ENCODE results near the gene TCF12.
A peak's percentile ranks its signal among the peaks of the same experiment; 100 is the strongest.

The TCF12 gene

DNA sequence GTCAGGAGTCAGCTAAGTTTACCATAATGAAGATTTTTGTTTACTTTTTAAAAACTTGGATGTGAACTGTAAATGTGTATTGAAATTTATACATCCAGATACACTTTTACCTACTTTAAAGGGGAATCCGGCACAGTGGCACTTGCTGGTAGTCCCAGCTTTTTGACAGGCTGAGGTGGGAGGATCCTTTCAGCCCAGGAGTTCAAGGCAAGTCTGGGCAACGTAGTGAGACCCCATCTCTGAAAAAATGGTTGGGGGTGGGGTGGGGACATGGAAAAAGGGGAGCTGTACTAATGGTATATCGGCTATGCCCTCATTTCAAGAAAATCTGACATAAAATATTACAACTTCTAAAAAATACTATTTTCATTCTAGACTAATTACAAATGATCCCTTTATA, 362.0 kb downstream of the TCF12 start:
- DNase-seq, result no peak

DNA sequence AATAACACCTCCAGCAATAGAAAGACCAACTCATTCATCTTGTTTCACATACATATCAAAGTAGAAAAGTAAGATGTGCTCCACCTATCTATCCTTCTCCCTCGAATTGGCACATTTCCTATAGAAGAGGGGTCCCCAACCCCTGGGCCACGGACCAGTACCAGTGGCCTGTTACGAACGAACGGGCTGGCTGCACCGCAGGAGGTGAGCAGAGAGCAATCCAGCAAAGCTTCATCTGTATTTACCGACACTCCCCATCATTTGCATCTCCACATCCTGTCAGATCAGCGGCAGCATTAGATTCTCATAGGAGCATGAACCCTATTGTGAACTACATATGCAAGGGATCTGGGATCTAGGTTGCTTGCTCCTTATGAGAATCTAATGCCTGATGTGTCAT, 362.9 kb downstream of the TCF12 start:
- no peak for DNase-seq

DNA sequence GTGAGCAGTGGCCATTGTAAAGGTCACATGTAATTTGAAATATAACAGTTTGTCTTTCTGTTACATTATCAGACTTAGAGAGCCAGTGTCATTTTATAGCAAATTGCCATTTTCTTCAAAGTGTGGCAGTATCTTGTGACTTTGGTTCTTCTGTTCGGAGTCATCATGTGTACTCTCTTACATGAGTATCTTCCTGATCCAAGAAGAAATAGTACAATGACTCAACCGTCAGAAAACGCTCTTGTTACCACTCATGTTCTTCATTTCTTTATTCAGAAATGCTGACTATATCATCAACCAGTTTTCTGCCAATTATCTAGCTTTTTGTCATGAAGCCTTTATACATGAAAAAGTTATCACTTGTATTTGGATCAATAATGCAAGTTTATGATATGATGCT, 364.2 kb downstream of the TCF12 start:
- no peak for DNase-seq

DNA sequence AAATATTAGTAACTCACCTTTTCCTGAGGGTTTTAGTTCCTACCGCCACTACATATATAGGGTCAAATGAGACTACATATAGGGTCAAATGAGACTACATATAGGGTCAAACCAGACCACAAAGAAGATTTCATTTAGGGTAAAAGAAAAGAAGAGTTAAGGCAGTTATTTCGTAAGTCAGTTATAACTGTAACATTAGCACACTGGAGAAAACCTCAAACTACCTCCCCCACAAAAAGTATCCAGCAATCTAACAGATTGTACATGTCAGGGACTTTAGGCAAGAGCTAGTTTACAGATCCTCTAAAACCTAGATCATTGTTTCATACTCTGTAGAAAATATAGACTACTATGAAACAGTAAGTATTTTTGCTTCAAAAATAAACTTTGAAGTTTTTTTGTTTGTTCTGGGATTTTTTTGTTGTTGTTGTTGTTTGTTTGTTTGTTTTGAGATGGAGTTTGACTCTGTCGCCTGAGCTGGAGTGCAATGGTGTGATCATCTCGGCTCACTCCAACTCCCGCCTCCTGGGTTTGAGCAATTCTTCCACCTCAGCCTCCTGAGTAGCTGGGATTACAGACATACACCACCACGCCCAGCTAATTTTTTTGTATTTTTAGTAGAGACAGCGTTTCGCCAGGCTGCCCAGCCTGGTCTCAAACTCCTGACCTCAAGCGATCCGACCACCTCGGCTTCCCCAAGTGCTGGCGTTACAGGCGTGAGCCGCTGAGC, 365.5 kb downstream of the TCF12 start:
- DNase-seq, result no peak

DNA sequence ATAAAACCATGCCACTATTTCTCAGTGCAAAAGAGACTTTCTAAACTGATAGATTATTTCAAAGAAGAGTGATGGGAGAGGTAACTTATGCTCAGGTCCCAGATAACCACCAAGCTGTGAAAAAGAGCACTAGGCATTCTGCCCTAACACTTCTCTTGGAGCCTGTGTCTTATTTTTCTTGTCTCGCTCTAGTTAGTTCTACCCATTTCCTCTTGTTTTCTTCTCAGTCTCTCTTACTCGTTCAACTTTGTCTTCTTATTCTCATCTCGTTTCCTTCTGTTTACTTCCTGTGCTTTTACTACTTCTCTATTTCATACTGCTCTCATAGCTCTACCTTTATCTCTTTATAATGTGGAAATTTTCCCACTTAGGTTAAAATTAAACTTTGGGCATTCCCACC, 366.1 kb downstream of the TCF12 start:
- no peak for DNase-seq

DNA sequence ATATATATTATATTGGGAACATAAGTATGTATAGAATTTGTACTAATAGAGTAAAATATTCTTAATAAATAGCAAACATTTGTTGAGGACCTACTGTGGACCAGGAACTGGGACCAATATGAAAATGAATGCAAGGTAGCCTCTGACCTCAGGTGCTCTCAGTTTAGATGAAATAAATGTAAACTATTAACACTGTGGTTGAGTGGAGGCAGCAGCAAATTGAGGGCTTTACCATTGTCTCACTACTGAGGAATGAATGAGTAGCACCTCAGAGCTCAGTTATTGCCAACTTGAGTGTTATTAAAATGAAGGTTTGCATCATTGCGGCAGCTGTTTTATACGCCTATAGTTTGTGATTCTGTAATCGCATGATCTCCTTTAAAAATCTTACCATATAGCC, 366.9 kb downstream of the TCF12 start:
- no peak for DNase-seq

DNA sequence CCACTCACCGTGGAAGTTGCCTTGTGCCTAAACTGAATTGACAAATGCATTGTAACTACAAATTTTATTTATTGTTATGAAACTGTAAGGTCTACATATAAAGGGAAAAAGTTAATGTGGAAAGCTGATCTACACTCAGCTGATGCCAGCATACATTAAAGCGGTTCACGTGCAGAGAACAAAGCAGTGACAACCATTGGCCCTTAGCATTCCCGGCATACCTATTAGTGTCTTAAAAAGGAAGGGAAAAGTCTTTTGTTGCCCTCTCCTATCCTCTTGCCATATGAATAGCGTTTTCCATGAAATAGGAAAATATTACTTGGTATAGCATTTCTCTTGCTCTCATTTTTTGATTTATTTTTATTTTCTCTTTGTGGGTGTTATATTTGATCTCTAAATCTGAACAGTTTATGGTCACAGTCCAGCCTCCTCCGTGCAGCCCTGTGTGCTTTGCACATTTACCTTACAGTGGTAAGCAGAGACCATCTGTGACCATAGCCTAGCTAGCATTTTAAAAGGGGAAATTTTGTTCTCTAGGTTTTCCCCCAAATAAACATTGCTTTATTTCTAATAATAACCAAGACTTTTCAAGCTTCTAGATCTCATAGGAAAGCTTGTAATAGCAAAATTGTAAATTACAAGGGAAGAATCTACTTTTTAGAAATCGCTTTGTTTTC, 368.1 kb downstream of the TCF12 start:
- DNase-seq, result no peak

DNA sequence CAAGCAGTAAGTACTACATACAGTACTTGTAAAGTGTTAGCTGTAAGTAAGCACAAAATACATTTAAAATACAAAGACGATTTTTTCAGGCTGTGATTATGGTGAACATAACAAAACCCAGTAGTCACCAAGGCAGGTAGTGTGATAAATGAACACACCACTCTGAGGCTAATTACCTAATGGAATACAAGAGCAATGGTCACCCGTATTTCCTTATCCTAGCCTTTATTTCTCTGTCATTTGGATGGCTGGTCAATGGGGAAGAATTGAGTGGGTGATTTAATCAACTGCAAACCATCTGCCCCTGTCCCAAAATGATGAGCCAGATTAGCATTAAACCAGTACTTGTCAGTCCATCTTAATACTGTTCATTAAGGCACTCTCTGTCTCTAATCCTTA, 368.7 kb downstream of the TCF12 start:
- no peak for DNase-seq

DNA sequence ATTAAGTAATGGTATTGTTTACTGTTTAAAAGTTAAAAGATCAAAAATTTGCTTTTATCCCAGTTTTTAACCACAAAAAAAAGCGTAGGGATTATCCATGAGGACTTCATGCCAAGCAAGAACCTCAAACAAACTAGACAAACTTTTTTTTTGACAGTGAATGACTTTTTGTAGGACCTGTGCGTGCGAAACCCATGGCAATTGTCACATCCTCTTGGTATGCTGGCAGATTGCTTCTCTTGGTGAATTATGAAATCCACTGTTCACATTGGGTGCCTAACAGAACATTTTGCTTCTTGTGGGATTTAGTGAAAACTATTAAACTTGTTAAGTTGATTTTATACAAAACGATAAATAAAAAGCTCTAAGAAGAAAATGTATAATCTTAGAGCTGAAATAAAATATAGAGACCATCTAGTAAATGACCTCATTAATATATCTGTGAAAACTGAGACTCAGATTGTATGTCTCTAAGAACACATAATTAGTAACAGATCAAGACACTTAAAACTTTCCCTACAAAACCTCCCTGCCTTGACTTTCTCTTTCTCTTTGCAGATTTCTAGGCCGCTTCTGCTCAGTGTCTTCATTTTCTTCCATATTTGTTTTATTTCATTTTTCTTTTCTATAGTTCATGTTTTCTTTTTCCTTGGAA, 370.6 kb downstream of the TCF12 start:
- no peak for DNase-seq

DNA sequence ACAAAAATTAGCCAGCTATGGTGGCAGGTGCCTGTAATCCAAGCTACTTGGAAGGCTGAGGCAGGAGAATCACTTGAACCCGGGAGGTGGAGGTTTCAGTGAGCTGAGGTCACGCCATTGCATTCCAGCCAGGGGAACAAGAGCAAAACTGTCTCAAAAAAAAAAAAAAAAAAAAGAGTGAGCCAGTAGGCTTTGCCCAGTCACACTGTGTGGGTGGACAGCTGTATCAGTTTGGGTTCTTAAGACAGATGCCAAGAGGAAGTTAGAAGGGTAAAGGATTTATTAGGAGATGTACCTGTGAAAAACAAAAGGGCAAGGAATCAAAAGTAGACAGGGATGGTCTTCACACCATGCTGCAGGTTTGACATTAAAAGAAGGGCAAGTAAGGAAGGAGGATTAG, 371.7 kb downstream of the TCF12 start:
- DNase-seq, result no peak

DNA sequence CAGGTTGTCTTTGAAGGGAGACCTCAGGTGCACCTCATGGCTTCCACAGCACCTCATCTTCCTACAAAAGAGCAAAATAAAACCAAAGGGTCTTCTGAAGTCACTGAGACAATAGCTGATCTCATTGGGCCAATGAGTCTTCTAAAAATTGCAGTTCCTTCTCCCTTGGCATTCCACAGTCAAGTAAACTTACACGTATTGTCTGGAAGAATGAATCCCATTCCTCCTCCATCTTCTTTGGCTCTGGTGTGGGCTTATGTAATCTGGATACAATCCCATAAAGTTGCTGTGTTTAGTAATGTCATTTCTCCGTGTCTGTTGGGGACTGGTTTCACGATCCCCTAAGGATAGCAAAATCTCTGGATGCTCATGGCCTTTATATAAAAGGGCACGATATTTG, 372.4 kb downstream of the TCF12 start:
- DNase-seq, result no peak

DNA sequence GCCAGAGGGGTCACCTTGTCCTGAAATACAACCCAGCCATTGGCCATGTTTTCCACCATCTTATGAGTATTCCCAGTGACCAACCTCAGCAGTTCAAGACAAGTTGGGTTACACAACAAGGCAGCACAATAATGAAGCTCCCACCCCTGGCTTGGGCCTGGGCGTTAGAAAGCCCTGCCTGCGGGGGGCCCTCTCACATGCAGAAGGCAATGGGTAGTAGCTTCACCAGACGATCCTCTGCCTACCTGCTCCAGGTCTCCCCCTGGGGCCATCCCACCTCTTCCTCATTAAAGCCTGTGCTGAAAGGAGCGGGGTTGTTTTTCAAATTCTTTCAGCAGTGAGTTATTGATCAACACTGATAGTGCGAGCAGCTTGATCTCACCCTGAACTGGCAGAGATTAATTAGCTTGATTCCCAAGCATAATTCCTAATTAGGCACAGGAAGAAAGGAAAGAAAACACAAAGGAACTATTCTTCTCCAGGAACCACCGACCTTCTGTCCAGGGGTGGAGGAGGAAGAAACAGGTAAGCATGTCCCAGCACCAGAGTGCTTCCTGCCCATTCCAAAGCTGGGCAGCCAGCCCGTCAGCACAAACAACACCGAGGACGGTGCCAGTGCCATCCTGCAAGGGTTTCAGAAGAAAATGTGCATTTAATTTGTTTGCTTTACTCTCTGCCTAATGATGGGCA, 378.2 kb downstream of the TCF12 start:
- no peak for DNase-seq

DNA sequence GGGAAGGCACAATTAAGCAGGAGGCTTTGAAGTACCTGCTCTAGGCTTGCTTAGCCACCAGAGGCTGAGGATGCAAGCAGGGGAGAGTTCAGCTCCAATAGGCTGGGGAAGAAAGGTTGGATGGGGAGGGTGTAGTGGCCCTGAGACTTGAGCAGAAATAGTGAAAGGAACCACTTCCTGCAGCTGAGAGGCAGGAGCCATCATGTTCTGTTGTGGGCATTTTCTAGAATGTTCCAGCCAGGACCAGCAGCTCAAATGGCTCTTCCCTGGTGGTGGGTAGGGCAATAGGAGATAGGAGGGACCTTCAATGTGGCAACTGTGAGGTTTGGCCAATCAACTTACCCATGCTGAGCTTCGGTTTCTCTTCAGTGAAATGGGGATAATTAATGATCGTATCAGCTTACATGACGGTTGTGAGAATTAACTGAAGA, 378.7 kb downstream of the TCF12 start:
- DNase-seq, result no peak

DNA sequence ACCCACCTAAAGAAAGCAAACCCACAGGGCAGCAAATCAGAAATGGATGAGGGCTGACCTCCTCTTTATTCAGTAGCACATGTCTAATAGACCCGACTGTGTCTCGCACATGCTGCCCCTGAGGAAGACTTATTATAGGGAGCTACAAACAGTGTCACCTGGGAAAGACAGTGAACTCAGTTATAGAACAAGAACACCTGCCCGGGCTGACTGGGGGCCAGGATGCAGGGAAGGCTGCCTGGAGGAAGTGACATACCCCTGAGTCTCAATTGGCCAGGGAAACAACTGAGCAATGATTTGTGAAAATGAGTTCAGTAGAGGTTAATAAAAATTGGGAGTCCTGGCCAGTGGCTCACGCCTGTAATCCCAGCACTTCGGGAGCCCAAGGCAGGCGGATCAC, 379.2 kb downstream of the TCF12 start:
- no peak for DNase-seq

DNA sequence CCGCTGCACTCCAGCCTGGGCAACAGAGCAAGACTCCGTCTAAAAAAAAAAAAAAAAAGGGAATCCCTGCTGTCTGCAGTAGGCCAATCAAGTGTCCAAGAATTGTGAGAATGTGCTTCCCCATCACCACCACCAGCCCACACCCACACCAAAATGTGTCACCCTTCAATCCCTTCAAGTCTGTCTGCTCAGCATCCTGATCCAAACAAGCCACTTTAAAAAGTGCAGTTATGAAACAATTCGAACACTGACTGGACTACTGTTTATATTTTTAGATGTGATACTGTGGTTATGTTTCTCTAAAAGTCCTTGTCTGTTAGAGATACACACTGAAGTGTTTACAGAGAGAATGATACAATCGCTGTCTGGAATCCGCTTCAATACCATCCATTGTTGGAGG, 379.8 kb downstream of the TCF12 start:
- DNase-seq, result no peak

DNA sequence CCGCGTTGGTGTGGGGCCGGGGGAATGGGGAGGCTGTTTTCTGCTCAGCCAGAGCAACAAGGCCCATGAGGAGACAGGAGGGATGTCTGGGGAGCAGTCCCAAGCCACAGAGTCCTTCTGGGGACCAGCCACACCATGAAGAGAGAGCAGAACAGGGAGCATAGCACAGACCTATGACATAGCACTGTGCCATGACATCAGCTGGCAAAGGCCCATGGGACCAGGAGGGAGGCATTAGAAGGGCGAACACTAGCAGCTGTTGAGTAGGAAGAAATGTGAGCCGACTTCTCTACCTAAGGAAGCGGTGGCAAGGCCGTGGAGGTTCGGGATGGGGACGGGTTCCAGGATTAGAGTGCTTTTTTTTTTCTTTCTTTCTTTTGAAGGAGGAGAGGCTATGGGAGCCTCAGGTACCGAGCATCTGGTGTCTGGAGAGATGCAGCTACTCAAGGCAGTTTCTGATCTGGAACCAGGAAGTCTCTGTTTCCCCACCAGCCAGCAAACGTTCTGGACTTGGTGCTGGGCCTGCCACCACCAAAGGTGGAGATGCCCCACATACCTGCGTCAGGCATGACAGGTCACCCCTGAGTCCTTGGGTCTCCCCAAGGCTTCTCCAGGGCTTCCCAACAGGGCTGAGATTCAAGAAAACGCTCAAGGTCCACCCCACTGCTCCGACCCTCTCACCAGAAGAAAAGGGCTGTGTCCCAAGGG, 380.6 kb downstream of the TCF12 start:
- no peak for DNase-seq

DNA sequence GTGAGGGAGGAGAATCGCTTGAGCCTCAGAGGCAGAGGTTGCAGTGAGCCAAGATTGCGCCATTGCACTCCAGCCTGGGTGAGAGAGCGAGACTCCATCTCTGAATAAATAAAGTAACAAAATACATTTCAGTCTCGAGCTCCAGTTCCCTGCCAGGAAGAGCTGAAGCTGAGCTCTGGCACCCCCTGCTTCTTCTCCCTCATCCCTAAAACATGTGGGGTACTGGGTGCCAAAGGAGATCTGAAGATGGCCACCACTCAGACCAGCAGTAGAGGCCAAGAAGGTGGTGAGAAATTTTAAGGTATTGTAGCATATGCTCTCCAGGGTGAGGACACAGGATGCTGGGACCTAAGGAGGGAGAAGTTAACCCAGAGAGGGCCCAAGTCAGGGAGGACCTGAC, 382.9 kb downstream of the TCF12 start:
- DNase-seq, result no peak

DNA sequence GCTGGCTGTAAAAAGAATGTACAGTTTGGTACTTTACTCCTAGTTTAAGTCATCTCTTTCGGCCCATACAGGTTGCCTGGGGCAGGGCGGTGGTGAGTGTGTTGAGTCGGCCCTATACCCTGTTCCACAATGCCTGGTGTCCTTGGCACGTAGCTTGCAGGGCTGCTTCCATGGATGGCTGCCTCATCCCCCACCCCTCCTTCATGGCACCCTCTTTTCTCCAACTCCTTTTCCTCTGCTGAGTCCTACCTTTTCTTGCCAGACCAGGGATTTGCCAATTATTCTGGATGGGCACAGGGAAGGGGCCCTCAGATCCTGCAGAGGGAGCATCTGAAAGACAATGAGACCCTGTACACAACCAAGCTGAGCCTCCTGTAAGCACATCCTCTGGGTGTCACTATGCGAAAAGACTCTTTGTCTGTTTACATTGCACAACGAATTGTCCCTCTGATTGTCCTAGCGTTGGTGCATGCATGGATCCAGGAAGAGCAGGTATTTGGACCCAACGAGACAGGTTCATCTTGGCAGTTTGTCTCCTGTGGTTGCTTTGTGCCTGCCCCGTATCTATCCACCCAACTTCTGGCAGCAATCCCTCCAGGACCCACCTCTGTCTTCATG, 384.3 kb downstream of the TCF12 start:
- DNase-seq, result no peak

DNA sequence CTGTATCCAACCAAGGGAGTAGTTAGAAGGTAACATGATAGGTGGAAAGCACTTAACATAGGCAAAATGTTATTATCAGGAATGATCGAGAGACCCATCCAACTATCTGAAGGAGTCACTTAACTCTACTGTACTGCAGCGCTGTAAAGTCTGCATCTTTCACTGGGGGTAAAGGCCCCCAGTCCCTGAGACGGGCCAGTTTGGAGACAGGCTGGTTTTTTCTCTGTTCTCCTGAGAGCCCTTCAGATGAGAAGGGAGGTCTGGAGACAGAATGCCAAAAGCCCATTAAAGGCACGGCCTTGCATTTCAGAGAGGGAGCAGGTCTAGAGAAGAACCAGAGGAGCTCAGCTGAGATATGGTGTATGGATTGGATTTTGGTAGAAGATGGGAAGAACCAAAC, 386.6 kb downstream of the TCF12 start:
- no peak for DNase-seq

DNA sequence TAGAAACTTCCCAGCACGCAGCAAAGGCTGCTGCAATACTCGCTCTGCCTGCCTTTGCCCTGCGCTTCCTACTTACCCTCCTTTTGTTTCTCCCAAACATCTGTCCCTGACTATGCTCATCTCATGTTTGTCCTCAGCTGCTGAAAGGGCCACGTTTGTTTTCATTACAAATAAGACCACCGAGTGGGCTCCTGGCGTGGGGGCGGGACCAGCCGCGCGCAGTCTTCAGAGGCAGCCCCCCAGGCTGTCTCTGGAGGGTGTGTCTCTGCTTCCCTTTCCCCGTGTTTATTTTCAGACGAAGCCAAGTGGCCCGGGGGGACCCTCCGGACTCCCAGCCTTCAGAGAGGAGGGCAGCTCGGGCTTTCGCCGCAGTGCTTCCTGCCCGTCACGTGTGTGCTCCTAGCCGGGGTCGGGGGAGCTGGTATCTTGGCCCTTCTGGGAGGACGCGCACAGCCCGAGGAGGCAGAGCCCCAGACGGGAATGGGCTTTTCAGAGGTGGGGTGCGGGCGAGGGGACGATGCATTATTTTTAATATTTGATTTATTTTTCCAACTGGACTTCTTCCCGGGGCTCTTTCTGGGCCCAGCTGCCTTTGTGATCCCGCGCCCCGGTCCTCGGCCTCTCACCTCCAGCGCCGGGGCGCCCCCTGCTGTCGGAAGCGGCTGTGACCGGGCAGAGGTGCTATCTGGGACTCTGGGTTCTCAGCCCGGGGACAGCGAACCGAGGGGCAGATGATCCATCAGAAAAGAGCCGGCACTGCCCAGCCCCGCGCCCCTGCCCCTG, 387.9 kb downstream of the TCF12 start:
- DNase-seq, result peak; percentile 59 to 83 (median 80)

DNA sequence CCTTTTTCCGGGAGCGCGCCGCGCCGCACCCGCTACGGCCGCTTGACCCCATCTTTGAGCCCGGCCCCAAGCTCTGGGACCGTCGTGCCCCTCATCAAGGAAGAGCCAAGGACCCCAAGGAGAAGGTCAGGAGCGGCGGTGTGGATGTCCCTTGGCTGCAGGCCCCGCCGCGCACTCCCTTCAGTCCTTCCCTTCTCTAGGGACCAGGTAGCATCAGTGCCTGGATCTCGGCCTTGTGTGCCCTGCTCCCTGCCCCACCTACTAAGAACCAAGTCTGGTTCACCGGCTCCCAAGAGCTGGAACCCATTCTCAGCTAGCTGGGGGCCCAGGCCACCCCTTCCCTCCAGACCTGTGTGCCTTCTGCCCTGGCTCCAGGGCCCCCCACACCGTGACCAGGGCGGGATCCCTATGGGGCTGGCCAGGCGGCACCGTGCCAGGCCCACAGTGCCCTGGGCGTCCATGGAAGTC, 388.5 kb downstream of the TCF12 start:
- no peak for DNase-seq

Measured in activated naive CD4-positive, alpha-beta T cell (primary cell).